GM12801 (cell line): ENCODE measurements around the gene GRM4.

ENCODE experiments used
- CTCF ChIP-seq: IDR thresholded peaks from one replicate; pipeline ENCODE4 v1.5.1; 2011; ENCODE audit warnings: control low read depth; ENCODE audit not compliant: insufficient read length; ENCODE audit errors: extremely low read depth

GRM4 gene

GRCh38 chr6:34148631-34149451 is 3.0 kb upstream of the GRM4 start:
- TF ChIP-seq CTCF: no peak

GRCh38 chr6:34147906-34148630 is 2.2 kb upstream of the GRM4 start:
- TF ChIP-seq CTCF: no peak

GRCh38 chr6:34146801-34147592 is 1.1 kb upstream of the GRM4 start:
- TF ChIP-seq CTCF: no peak

- no peak for TF ChIP-seq CTCF
Observed at GRCh38 chr6:34145161-34146020, 496 bp downstream of the GRM4 start.

GRCh38 chr6:34144581-34145160 is 1.2 kb downstream of the GRM4 start:
- TF ChIP-seq CTCF: no peak

GRCh38 chr6:34143884-34144580 is 1.9 kb downstream of the GRM4 start:
- no peak for TF ChIP-seq CTCF
